ENCODE results near the gene GLO1.

GLO1 gene

DNA sequence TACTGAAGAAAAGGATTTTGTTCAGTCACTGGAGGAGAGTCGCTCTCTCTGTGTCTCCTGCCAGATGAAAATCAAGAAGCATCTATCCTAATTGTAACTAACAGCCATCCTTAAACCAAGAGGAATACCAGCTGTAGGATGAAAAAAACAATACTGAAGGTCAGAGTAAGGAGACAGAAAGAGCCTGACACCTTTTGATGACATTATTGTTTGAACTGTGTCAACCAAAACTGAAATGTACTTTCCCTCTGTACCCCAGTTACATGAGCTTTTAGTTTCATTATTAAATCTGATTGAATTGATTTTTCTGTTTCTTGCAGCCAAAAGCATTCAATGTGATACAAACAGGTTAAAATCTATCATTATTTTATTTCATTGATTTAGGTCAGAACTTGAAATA is 46.0 kb downstream of the GLO1 start:
- DNase-seq, result no peak

DNA sequence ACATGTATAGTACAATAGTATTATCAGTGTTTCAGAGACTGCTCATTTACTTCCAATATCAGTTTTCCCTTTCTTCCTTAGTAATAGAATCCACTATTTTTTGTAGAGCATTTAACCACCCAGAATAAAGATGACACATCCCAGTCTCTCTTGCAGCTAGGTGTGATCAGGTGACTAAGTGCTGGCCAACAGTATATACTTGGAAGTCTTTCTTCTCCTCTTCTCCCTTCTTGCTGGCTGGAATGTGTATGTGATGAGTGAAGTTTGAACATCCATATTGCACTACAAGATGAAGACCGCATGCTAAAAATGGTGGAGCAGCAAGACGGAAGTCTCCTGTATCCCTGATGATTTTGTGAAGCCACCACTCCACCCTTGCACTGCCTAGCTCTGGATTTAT is 48.7 kb downstream of the GLO1 start:
- DNase-seq, result no peak

DNA sequence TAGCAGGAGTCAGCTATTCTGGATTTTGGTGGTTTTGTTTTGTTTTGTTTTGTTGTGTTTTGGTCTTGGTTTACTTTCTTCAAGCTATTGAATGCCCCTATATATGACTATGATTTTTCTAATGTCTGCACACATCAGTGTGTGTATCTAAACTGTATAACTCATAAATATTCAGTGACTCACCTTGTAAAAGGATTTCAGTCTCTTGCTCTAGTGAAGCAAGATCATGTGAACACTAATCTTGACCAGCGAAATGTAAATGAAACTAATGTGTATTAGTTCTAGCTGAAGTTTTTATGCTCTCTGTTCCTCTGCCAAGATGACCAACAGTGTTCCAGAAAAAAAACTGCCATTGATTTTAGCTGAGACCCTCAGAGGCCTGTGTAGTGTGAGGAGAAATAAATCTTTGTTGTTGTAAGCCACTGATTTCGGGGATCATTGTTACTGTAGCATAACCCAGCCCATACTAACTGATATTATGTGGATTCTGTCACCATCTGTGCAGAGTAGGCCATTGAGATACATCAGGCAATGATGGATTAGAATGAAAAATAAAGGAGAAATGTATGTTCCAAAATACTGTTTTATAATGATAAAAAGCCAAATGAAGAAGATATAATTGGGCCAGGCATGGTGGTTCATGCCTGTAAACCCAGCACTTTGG is 51.7 kb downstream of the GLO1 start:
- no peak for DNase-seq

DNA sequence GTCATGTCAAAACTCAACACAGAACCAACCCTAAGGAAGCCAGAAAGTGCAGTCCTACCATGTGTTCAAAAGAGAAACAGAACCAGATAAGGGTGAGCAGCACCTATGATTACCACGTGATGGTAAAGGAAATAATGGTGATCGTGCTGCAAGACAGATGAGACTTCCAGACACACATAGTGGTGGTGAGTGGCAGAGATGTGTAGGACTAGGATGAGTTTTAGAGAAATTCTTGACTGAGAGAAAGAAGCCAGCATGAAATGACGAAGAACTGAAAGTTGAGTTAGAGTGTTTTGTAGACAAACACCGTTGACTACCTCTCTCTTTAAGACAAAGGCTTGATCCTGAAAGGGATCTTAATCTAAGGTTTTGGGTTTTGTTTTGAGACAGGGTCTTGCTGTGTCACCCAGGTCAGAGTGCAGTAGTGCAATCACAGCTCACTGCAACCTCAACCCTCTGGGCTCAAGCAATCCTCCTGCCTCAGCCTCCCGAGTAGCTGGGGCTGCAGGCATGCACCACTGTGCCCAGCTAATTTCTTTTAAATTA is 52.7 kb downstream of the GLO1 start:
- DNase-seq, result no peak

DNA sequence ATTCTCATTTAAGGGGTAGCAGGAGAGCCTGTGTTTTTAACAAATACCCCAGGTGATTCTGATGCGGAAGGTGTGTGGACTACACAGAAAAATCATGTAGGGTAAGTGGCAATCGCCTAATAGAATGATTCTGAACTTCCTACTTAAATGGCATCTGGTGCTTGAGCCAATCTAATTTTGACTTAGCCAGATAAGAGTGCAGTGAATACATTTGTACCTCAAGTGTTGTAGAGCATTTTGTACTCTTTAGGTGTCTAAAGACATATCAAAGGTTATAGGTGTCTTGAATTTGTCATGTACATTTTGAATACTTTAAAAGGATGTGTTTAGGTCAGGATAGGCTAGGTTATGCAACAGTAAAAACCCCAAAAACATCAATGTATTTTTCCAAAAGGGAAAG is 53.2 kb downstream of the GLO1 start:
- DNase-seq, result no peak

DNA sequence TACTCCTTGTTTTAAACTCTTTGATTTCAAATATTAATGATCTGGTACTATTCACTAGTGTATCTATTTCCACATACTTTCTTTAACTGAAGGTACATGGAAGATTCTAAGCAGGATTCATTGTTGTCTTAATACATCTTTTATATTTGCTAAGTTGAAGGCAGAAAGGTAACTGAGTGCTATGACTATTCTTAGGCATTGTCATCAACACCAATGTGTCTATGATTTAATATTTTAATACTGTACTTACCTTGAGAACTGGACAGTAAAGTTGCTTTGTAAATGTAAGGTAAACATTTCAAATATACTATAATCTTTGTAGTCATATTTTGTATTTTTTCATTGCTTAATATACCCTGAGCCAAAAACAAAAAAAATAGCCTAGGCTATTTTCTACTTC is 54.3 kb downstream of the GLO1 start:
- no peak for DNase-seq

DNA sequence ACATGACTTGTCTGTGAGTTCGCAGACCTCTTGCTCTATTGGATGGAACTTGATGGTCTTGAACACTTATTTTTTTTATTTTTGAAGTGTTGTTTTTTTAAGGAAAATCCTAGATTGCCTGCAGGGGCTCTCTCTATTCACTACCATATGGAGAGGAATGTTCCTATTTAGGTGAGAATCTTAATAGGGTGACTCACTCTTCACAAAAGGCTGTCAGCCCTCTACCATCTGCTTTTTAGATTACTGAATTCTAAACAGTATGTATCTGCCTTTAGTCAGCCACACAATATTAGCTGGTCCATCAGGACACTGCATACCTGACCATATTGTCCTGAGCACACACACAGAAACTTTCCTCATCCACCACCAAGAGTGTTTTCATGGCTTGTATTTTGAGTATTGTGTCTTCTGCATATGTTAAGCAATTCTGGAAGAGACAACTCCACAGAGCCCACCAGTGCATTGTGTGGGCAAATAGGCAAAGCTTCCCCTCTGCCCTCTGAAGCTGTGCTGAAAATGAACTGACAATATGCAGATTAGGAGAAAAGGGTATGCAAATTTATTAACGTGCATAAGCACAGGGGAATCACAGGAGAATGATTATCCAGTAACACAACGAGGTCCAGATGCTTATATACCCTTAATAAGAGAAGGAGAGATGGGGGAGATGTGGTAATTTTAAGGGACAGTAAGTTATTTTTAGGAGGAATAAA is 56.6 kb downstream of the GLO1 start:
- no peak for DNase-seq

DNA sequence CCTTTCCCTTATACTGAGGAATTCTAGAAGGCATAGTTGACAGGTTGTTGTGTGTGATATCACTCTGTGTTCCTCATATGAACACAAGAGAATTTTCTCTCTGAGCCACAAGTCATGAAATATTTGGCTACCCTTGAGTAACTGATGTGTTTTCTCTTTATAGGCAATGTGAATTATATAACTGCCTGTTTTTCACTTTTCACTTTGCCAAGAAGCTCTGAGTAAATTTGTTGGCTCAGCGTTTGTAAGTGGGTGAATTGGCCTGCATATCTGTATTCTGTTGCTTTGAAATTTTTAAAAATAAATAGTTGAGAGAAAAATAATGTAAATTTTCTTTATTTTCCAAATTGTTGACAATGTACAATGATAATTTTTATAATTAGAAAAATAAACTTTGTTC is 58.0 kb downstream of the GLO1 start:
- no peak for DNase-seq

DNA sequence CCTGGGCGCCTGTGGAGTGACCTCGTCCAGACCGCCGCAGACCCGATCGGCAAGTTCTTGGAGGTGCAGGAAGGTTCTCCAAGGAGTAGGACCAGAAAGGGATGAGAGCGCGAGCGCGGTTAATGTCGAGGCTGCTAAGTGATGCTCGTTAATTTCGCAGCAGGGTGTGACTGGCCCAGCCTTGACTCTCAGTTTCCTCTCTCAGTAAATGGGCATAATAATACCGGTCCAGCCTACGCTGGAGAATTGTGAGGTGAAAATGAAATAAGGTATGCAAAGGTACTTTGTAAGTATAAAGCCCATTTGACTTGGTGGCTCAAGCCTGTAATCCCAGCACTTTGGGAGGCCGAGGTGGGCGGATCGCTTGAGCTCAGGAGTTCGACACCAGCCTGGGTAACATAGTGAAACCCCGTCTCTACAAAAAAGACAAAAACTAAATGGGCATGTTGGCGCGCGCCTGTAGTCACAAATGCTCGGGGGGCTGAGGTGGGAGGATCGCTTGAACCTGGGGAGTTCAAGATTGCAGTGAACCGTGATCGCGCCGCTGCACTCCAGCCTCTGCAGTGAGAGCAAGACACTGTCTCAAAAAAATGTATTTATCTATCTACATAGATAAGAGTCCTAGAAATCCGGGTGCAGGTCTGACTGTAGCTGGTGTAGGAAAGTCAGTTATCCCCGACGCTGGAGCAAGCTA is 62.6 kb downstream of the GLO1 start:
- no peak for DNase-seq

DNA sequence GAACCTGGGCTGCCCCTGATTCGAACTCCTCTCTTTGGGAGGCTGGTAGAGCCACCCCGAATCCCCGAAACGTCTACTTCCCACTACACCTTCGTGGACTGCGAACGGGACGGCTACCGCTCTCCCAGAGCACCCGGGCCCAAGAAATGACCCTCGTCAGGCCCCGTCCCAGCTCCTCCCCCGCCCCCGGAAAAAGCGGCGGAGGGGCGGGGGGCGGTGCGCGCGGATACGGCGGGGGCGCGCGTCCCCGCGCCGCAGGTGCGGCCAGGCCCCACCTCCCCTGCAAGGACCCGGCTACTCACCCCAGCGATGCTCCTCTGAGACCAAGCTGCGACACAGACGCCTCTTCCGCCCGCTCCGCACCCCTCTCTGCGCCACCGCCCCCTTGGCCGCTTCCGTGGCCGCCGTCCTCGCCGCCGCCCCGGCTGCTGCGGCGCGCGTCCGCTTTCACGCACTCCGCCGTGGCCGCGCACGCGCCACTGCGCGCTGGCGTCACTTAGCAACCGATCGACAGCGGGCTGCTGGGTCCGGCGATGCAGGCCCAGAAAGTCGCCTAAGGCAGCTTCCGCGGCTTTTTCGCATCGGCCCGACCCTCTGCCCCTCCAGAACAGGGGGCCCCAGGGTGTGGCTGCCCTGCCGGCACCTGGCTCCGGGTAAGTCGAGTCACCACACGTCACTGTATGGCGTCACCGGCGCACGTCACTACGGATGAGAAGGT is 63.3 kb downstream of the GLO1 start, which contains the start of gene BTBD9:
BTBD9 (minus strand) TSS at position 432 of the 718 bp plus-strand sequence.
- DNase-seq, result peak; percentile 34

DNA sequence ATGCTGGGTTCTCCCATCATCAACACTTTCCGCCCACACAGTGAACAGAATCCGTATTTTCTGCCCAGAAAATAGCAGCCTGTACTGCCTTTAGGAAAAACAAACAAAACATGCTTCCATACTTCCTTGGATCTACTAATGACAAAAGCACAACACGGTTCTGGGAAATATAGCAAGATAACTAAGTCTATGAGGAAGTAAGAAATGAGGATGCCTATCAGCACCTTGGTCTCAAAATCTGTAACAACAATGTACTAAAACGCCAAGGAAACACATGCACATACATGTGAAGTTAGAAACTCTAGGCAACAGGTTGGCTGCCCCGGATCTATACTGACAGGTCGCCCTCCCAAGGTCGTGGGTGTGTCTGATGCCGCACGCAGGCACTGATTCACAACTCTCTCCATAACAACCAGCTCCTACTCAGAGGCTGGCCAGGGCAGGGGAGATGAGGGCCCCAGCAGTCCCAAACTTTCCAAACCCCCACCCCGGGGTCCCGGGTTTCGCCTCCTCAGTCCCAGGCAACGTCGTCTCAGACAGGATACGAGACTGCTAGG is 63.9 kb downstream of the GLO1 start:
- DNase-seq, result no peak

DNA sequence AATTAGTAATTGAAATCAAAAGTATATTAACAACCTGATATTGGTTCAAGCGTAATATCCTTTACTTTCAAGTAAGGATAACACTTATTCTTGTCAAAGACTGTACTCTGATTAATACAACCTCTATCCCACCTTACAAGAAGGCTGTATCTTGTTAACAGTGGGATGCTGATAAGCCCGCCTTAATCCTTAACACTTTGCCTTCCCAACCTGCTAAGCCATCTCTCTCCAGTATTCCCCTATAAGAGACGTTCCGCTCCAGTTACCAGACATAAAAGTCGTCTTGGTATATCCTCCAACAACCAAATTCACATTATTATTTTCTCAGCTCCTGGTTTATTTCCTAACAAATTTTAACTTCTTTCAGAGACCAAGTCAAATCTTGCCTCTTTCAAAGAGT is 65.2 kb downstream of the GLO1 start:
- no peak for DNase-seq

DNA sequence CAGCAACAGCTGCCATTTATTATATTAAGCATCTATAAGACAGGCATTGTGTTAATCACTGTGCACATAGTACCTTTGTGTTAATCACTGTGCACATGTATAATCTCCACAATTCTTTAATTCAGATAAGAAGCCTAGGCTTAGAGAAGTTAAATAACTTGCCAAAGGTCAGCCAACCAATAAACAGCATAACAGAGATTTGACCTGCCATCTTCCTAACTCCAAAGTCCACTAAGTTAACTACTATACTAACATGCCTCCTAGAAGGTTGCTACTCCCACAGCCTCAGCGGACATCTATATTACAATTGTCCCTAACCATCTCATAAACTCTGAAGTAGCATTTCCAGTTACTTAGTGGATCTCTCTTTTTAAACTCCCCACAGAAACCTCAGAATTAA is 66.9 kb downstream of the GLO1 start:
- DNase-seq, result no peak

DNA sequence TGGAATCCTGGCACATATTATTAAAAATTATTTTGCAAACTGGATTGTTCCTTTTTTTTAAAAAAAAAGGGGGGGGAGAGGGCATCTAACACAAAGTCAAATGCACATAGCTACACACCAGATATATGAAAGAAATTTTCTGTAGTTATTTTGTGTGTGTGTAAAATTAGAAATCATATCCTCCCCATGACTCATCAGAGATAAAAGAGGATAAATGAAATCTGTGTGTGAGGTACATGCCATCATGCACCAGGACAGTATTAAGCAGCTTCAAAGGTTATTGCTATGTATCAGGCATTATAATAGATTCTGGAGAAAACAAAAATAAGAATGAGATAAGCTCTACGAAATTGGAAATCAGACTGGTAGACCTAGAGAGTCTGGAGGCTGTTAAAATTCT is 68.4 kb downstream of the GLO1 start:
- DNase-seq, result no peak

DNA sequence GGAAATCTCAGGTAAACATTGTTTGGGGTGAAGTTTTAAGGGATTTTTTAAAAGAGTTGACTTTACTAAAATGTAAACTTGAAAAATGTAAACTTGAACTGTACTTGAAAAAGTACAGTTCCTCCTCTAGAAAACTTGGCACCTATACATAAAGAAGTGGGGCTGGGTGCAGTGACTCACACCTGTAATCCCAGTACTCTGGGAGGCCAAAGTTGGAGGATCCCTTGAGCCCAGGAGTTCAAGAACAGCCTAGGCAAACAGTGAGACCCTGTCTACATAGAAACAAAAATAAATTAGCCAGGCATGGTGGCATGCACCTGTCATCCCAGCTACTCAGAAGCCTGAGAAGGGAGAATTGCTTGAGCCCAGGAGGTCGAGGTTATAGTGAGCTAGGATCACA is 70.5 kb downstream of the GLO1 start:
- no peak for DNase-seq

DNA sequence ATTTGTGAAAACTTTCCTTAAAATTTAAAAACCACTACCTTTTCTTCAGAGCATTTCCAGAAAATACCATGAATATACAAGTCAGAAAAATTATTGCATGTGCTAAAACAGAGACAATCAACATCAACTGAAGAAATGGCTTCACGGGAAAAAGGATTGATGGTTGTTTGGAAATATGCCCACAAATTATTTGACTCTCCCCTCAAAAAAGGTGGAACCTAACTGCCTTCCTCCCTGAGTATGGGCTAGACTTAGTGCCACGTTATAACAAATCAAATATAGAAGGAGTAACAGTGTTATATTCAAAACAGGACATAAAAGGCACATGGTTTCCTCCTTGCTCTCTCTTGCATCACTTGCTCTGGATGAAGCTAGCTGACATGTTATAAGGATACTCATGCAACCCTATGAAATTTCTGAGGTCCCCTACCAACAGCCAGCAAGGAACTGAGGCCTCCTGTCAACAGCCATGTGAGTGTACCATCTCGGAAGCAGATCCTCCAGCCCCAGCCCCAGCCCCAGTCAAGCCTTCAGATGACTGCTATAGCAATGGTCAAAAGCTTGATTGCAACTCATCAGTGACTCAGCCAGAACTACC is 71.7 kb downstream of the GLO1 start:
- no peak for DNase-seq
